ENCODE data around the gene PHACTR1. TPM values are rescaled to one million over a fixed set of nuclear protein-coding genes. Genes with fewer than 3 reads are reported as not detected.

The PHACTR1 gene
- total RNA-seq, 2 experiments from 2014 or later: 0.11 TPM; not detected in 1

DNA sequence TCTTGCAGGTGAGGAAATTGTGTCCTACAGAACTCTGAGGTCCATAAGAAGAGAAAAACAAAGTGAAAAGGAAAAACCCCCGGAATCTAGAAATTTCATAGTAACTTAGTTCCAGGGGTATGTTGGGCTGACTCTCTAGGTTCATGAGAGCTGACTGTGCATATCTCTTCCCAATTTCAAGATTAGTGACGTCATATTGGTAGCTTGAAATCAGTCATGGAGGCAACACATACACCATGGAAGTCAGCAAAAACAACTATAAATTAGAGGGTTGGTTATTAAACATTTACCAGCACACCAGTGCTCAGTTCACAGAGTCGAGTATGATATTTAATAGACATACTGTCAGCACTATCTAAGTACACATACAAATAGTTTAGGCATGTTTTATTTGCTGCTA, 49.8 kb downstream of the PHACTR1 start:
- no peaks in the 10 kb centered on the region for H3K9me3 Mint-ChIP-seq
- intact Hi-C loops (cut with micrococcal nuclease): no loop called here
- ATAC-seq (no peak), DNase-seq (no peak)
- H3K4me3 Mint-ChIP-seq: no peak overlapping the region
- H3K36me3 Mint-ChIP-seq (ENCODE audit: low read depth): no peaks in the 10 kb centered on the region
- H3K27me3 Mint-ChIP-seq: peaks cover 1% of the 10 kb centered on the region
- H3K27ac Mint-ChIP-seq: no peak overlapping the region
- CTCF ChIA-PET: no interaction called here
- H3K4me1 Mint-ChIP-seq (ENCODE audit: low read depth): no peaks in the 10 kb centered on the region
- TF ChIP-seq, protein P1, sequence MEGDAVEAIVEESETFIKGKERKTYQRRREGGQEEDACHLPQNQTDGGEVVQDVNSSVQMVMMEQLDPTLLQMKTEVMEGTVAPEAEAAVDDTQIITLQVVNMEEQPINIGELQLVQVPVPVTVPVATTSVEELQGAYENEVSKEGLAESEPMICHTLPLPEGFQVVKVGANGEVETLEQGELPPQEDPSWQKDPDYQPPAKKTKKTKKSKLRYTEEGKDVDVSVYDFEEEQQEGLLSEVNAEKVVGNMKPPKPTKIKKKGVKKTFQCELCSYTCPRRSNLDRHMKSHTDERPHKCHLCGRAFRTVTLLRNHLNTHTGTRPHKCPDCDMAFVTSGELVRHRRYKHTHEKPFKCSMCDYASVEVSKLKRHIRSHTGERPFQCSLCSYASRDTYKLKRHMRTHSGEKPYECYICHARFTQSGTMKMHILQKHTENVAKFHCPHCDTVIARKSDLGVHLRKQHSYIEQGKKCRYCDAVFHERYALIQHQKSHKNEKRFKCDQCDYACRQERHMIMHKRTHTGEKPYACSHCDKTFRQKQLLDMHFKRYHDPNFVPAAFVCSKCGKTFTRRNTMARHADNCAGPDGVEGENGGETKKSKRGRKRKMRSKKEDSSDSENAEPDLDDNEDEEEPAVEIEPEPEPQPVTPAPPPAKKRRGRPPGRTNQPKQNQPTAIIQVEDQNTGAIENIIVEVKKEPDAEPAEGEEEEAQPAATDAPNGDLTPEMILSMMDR (IDR thresholded peaks at IDR 0.05): no peak
- POLR2A ChIA-PET: no interaction called here

DNA sequence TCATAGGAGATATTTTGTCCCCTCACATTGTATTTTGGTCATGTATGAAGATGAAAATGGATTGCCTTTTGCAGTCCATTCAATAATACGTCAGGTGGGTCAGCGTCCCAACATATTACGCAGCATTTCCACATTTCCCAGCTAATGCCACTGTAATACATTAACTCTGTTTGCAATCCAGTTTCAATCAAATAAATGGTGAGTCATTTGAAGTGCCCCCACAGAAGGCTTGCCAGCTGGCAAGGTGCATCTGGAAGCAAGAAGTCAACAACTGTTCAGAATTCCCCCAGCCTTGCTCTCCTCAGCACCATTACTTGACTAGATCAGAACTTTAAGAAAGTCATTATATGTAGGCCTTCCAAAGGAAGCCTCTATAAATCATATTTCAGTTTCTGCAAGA, 50.4 kb downstream of the PHACTR1 start:
- ATAC-seq: no peak
- no peaks in the 10 kb centered on the region for H3K9me3 Mint-ChIP-seq
- H3K4me1 Mint-ChIP-seq (ENCODE audit: low read depth): no peaks in the 10 kb centered on the region
- ChIA-PET CTCF (no interaction called here), POLR2A (no interaction called here)
- H3K27ac Mint-ChIP-seq: no peak overlapping the region
- no peaks in the 10 kb centered on the region for H3K27me3 Mint-ChIP-seq
- TF ChIP-seq, protein P1 (IDR thresholded peaks at IDR 0.05): no peak
- no peak overlapping the region for H3K4me3 Mint-ChIP-seq
- intact Hi-C loops (cut with micrococcal nuclease): no loop called here
- H3K36me3 Mint-ChIP-seq (ENCODE audit: low read depth): no peaks in the 10 kb centered on the region
- DNase-seq: no peak

DNA sequence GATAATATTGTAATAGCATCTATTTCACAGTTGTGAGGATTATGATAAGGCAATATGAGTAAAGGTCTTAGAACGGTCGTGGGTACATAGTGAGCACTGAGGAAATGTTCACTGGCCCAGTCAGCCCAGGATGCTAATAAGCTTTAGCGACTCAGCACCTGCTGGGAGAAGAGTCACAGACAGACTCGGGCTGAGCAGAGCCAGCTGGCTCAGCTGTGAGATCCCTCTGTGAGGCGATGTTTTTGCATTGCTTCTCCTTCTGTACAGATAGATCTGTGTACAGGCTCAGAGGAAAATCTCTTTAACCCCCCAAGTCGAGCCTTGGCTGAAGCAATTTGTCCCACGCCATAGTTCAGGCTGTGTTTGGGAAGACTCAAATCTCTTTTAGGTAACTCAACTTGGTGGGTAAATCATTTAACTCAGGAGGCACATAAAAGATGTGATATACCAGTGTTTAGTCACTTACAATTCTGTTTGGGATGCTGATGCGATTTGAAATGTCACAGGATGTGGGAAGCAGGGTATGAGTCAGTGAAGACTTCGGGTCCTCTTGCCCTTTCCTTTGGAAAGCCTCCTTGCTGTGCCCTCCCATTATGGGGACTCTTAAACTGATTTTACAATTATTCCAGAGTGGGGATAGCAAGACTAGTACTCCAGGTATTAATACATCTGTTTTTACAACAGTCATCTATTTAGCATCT, 53.1 kb downstream of the PHACTR1 start:
- DNase-seq (no peak), ATAC-seq (no peak)
- no peak overlapping the region for H3K27ac Mint-ChIP-seq
- TF ChIP-seq, protein P1 (IDR thresholded peaks at IDR 0.05): no peak
- H3K9me3 Mint-ChIP-seq: no peaks in the 10 kb centered on the region
- ChIA-PET CTCF (no interaction called here), POLR2A (no interaction called here)
- H3K36me3 Mint-ChIP-seq (ENCODE audit: low read depth): no peaks in the 10 kb centered on the region
- intact Hi-C loops (cut with micrococcal nuclease): no loop called here
- no peak overlapping the region for H3K4me3 Mint-ChIP-seq
- H3K4me1 Mint-ChIP-seq (ENCODE audit: low read depth): no peaks in the 10 kb centered on the region
- no peaks in the 10 kb centered on the region for H3K27me3 Mint-ChIP-seq

DNA sequence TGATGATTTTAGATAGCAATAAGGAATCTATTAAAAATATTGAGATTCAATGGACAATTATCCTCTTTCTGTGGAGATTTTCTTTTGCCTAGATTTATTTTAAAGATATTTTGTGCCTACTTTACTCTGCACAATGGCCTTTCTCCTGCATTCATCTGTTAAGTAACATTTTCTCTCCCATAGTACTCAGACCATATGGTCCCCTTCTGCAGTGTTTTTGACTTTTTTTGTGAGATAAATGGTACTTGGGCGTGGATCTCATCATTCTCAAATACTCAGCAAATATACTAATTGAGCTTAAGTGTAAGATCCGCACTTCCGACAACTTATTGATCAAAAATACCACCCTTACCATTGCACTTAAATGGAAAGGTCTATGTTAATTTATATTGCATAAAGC, 55.8 kb downstream of the PHACTR1 start:
- no peak overlapping the region for H3K4me3 Mint-ChIP-seq
- no peak for DNase-seq
- no peak overlapping the region for H3K27ac Mint-ChIP-seq
- intact Hi-C loops (cut with micrococcal nuclease): no loop called here
- CTCF ChIA-PET: no interaction called here
- no peaks in the 10 kb centered on the region for H3K9me3 Mint-ChIP-seq
- no peaks in the 10 kb centered on the region for H3K4me1 Mint-ChIP-seq (ENCODE audit: low read depth)
- POLR2A ChIA-PET: no interaction called here
- H3K36me3 Mint-ChIP-seq (ENCODE audit: low read depth): no peaks in the 10 kb centered on the region
- ATAC-seq: no peak
- H3K27me3 Mint-ChIP-seq: no peaks in the 10 kb centered on the region
- TF ChIP-seq, protein P1 (IDR thresholded peaks at IDR 0.05): no peak

DNA sequence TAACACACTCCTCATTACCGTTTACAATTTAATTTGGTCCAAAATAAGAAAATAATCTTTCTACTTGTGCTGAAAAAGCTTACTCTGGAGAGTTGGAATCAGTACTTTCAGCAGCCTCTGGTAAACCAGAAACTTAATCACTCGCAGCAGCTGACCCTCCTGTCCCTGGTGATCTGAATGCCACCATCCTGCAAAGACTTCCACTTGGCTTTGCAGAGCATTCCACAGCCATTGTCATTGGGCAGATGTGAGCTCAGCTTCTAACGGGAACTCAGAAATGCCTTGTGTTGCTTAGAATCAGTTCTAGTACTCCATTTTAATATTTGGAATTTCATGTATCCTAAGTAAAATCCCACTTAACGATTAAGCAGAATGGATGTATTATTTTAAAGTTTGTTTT, 59.7 kb downstream of the PHACTR1 start:
- no peak for DNase-seq
- Mint-ChIP-seq H3K4me3 (no peak overlapping the region), H3K36me3 (ENCODE audit: low read depth) (no peaks in the 10 kb centered on the region), H3K27me3 (peaks cover 2% of the 10 kb centered on the region), H3K9me3 (no peaks in the 10 kb centered on the region), H3K27ac (no peak overlapping the region), H3K4me1 (ENCODE audit: low read depth) (no peaks in the 10 kb centered on the region)
- CTCF ChIA-PET: no interaction called here
- POLR2A ChIA-PET: no interaction called here
- intact Hi-C loops (cut with micrococcal nuclease): no loop called here
- TF ChIP-seq, protein P1 (IDR thresholded peaks at IDR 0.05): no peak
- no peak for ATAC-seq
